Activated CD4-positive, alpha-beta T cell treated with anti-CD3 and anti-CD28 coated beads for 36 hours (primary cell): ENCODE results near the gene SLC9A1. TPM values are rescaled to one million over a fixed set of nuclear protein-coding genes. Genes with fewer than 3 reads are reported as not detected.

Source experiments
- ATAC-seq: fragments of 200-7000 bp; cut with Tn5 transposase; one replicate; pipeline ENCODE4 v1.10.0; 2021; ENCODE audit warnings: mild to moderate bottlenecking, moderate library complexity
- CTCF ChIA-PET: fragments of 350-600 bp; sonication (Branson Sonifier 250); formaldehyde crosslinking; loops from one replicate; lab custom pipeline; 2021; ENCODE audit warnings: antibody characterized with exemption; lab: Charles Lee
- POLR2A ChIA-PET: fragments of 350-600 bp; sonication (Branson Sonifier 250); formaldehyde crosslinking; loops from one replicate; lab custom pipeline; 2021; ENCODE audit warnings: antibody characterized with exemption, inconsistent platforms; lab: Charles Lee
- DNase-seq: peaks from one replicate; pipeline ENCODE4 v3.0.0-alpha.2; 2020
- H3K27ac Mint-ChIP-seq: one replicate; pipeline ENCODE4 v1.8.0; 2021; ENCODE audit warnings: mixed read lengths
- H3K27me3 Mint-ChIP-seq: one replicate; pipeline ENCODE4 v1.8.0; 2021; ENCODE audit warnings: mixed read lengths
- H3K36me3 Mint-ChIP-seq: one replicate; pipeline ENCODE4 v1.8.0; 2021; ENCODE audit warnings: low read depth, mixed read lengths
- H3K4me1 Mint-ChIP-seq: one replicate; pipeline ENCODE4 v1.8.0; 2021; ENCODE audit warnings: mixed read lengths
- H3K4me3 Mint-ChIP-seq: one replicate; pipeline ENCODE4 v1.8.0; 2021; ENCODE audit warnings: mild to moderate bottlenecking, moderate library complexity, mixed read lengths
- H3K9me3 Mint-ChIP-seq: one replicate; pipeline ENCODE4 v1.8.0; 2021; ENCODE audit warnings: low read depth, mixed read lengths
- intact Hi-C, 2 experiments: fragments of 100-400 bp; cut with DNase I in 1 of 2; cut with micrococcal nuclease in 1 of 2; formaldehyde crosslinking; loops; one replicate each; pipeline versions ENCODE4 v1.14.2 to v1.15.1; 2022 to 2024; cut with DNase I, micrococcal nuclease
- total RNA-seq, 2 experiments: library from RNA; stranded (reverse); gene quantifications; one replicate each; pipeline ENCODE4 v1.2.3, GENCODE V29; 2021

The SLC9A1 gene
- total RNA-seq, 2 experiments from 2014 or later, result 15.6 to 20.4 TPM

DNA sequence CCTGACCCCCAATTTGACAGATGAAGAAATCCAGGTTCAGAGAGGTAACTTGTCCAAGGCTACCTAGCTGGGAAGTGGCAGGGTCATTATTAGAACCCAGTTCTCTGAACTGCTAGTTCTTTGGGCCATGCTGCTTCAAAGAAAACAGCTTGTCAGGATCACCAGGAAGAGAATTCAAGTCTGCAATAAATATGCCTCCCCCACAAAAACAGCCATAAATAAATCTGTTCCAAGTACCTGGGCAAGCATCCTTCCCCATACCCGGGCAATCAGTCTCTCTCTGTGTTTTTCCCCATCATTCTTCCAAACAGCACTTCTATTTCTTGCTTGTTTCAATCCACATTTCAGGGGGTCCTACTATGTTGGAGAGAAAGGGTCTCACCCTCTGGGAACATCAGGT, 34.1 kb downstream of the SLC9A1 start:
- ChIA-PET POLR2A (no interaction called here), CTCF (interaction anchor here (1.3 to 1.4 kb wide), 2 partner anchors 10 to 75 kb away, joined by 3 read pairs; no protein-coding TSS in a partner anchor)
- intact Hi-C loops, result no loop called here
- no peak for DNase-seq
- Mint-ChIP-seq H3K4me1 (peaks cover 7% of the 10 kb centered on the region), H3K9me3 (no peaks in the 10 kb centered on the region), H3K27me3 (no peaks in the 10 kb centered on the region), H3K27ac (no peak overlapping the region), H3K4me3 (no peak overlapping the region), H3K36me3 (peaks cover 1% of the 10 kb centered on the region)
- no peak for ATAC-seq

DNA sequence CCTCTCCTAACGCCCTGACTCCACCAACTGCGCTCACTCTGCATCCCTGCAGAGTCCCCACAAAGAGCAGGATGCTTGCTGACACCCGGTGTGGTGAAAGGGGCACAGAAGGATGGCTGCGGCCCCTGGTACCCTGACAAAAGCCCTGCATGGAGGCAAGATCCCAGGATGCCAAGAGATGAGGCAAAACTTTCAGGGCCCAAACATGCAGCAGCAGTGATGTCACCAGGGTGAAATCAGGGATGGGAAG, 36.6 kb downstream of the SLC9A1 start:
- H3K9me3 Mint-ChIP-seq, result no peaks in the 10 kb centered on the region
- intact Hi-C loops, result no loop called here

GRCh38 chr1:27117733-27118439, 37.0 kb downstream of the SLC9A1 start:
- Mint-ChIP-seq H3K27ac (no peak overlapping the region), H3K4me1 (peaks cover 34% of the 10 kb centered on the region), H3K4me3 (no peak overlapping the region), H3K9me3 (no peaks in the 10 kb centered on the region), H3K27me3 (no peaks in the 10 kb centered on the region), H3K36me3 (peaks cover 8% of the 10 kb centered on the region)
- ChIA-PET POLR2A (no interaction called here), CTCF (interaction anchor here (0.6 to 1.6 kb wide), 5 partner anchors 19 to 177 kb away, joined by 3 to 7 read pairs (median 3); partner anchors contain the start of gene SLC9A1)
- intact Hi-C loops, result no loop called here
- ATAC-seq, result no peak
- DNase-seq, result no peak

More for the DNA sequence above, 36.6 kb downstream of the SLC9A1 start:
- CTCF ChIA-PET, result interaction anchor here (1.6 kb wide), 1 partner anchor 36 kb away, joined by 7 read pairs; the partner anchor contains the start of gene SLC9A1
- Mint-ChIP-seq H3K27ac (no peak overlapping the region), H3K4me3 (no peak overlapping the region), H3K27me3 (no peaks in the 10 kb centered on the region), H3K36me3 (peaks cover 5% of the 10 kb centered on the region), H3K4me1 (peaks cover 29% of the 10 kb centered on the region)
- no peak for DNase-seq
- ATAC-seq, result no peak
- POLR2A ChIA-PET, result no interaction called here

DNA sequence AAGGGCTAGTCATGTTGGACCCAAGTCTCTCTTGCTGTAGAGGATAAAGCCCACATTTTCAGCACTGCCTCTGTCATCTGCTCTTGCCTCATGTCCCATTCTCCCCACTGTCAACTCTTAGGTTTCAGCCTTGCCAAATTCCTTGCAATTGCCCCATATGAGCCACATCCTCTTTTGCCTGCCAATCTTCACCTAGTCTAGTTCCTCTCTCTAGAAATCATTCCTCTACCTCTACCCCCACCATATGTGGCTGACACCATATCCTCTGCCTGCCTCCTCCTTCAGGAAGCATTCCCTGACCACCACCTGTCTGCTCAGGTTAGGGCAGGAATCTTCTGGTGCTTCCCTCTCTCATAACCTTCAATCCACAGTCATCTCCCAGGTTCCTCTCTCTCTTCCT, 38.2 kb downstream of the SLC9A1 start:
- DNase-seq, result no peak
- POLR2A ChIA-PET, result interaction anchor here (0.7 kb wide), 1 partner anchor 20 kb away, joined by 3 read pairs; no protein-coding TSS in a partner anchor
- Mint-ChIP-seq H3K27me3 (no peaks in the 10 kb centered on the region), H3K4me3 (no peak overlapping the region), H3K9me3 (no peaks in the 10 kb centered on the region), H3K36me3 (peaks cover 11% of the 10 kb centered on the region), H3K27ac (no peak overlapping the region), H3K4me1 (peaks cover 45% of the 10 kb centered on the region)
- CTCF ChIA-PET, result interaction anchor here (0.8 to 1.3 kb wide), 3 partner anchors 20 to 178 kb away, joined by 3 to 5 read pairs (median 3); no protein-coding TSS in a partner anchor
- intact Hi-C loops, result no loop called here
- no peak for ATAC-seq

DNA sequence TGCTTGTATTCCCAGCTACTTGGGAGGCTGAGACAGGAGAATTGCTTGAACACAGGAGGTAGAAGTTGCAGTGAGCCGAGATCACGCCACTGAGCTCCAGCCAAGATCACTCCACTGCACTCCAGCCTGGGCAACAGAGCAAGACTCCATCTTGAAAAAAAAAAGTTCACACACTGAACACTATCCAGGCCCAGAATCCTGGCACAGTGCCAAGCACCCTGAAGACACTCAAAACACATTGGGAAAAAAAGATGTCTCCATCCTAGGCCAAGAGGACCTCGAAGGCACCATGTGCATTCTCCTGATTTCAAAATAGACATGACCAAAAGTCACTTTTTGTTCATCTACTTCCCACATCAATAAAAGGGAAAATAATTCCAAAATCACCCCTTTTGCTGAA, 38.7 kb downstream of the SLC9A1 start:
- no peak for ATAC-seq
- ChIA-PET POLR2A (interaction anchor here (0.7 to 1.7 kb wide), 2 partner anchors 21 to 39 kb away, joined by 3 to 5 read pairs; partner anchors contain the start of gene SLC9A1), CTCF (interaction anchor here (0.7 to 1.7 kb wide), 2 partner anchors 16 to 87 kb away, joined by 4 to 5 read pairs; no protein-coding TSS in a partner anchor)
- H3K4me1 Mint-ChIP-seq, result peaks cover 45% of the 10 kb centered on the region
- H3K27me3 Mint-ChIP-seq, result no peaks in the 10 kb centered on the region
- H3K36me3 Mint-ChIP-seq, result peaks cover 11% of the 10 kb centered on the region
- H3K4me3 Mint-ChIP-seq, result no peak overlapping the region
- no peak for DNase-seq
- H3K9me3 Mint-ChIP-seq, result no peaks in the 10 kb centered on the region
- peak overlapping the region; percentile 14 for H3K27ac Mint-ChIP-seq
- intact Hi-C loops, result no loop called here

- Mint-ChIP-seq H3K4me1 (peaks cover 45% of the 10 kb centered on the region), H3K36me3 (peaks cover 10% of the 10 kb centered on the region), H3K27ac (peak overlapping the region; percentile 78), H3K27me3 (no peaks in the 10 kb centered on the region), H3K9me3 (no peaks in the 10 kb centered on the region), H3K4me3 (no peak overlapping the region)
- ATAC-seq (no peak), DNase-seq (no peak)
- ChIA-PET CTCF (interaction anchor here (0.5 to 4.6 kb wide), 10 partner anchors 12 to 865 kb away, joined by 3 to 27 read pairs (median 4); partner anchors contain the start of gene SLC9A1), POLR2A (interaction anchor here (1.7 kb wide), 1 partner anchor 40 kb away, joined by 5 read pairs; the partner anchor contains the start of gene SLC9A1)
- intact Hi-C loops, result no loop called here
These were observed 40.4 kb downstream of the SLC9A1 start for GRCh38 chr1:27114546-27114945.

GRCh38 chr1:27113861-27114260, 41.1 kb downstream of the SLC9A1 start:
- Mint-ChIP-seq H3K9me3 (no peaks in the 10 kb centered on the region), H3K4me1 (peaks cover 45% of the 10 kb centered on the region), H3K4me3 (peak overlapping the region; percentile 12), H3K36me3 (peaks cover 12% of the 10 kb centered on the region), H3K27ac (peak overlapping the region; percentile 78), H3K27me3 (no peaks in the 10 kb centered on the region)
- ATAC-seq (no peak), DNase-seq (no peak)
- POLR2A ChIA-PET, result interaction anchor here (1.2 kb wide), 1 partner anchor 41 kb away, joined by 3 read pairs; the partner anchor contains the start of gene SLC9A1
- intact Hi-C loops, result loop anchor here in 1 of 2 experiments (2.0 kb wide), 1 partner anchor 39 kb away; no protein-coding TSS in a partner anchor
- CTCF ChIA-PET, result interaction anchor here (1.0 to 4.6 kb wide), 9 partner anchors 11 to 68 kb away, joined by 3 to 27 read pairs (median 4); partner anchors contain the start of gene SLC9A1

- H3K27ac Mint-ChIP-seq, result peak overlapping the region; percentile 82
- POLR2A ChIA-PET, result interaction anchor here (0.6 to 1.5 kb wide), 4 partner anchors 31 to 229 kb away, joined by 3 to 13 read pairs (median 4); partner anchors contain the start of gene SLC9A1
- intact Hi-C loops, result loop anchor here (1.0 to 2.0 kb wide), 3 partner anchors 25 to 43 kb away; partner anchors contain the start of gene SLC9A1 (in 1 of the 2)
- peak; percentile 88 for DNase-seq
- CTCF ChIA-PET, result interaction anchor here (0.5 to 4.6 kb wide), 16 partner anchors 9 to 867 kb away, joined by 3 to 27 read pairs (median 3); partner anchors contain the start of gene SLC9A1
- H3K4me3 Mint-ChIP-seq, result no peak overlapping the region
- H3K27me3 Mint-ChIP-seq, result no peaks in the 10 kb centered on the region
- peak; percentile 99 for ATAC-seq
- H3K9me3 Mint-ChIP-seq, result no peaks in the 10 kb centered on the region
- peaks cover 12% of the 10 kb centered on the region for H3K36me3 Mint-ChIP-seq
- peaks cover 45% of the 10 kb centered on the region for H3K4me1 Mint-ChIP-seq
These were observed 43.0 kb downstream of the SLC9A1 start for GRCh38 chr1:27111626-27112573.

DNA sequence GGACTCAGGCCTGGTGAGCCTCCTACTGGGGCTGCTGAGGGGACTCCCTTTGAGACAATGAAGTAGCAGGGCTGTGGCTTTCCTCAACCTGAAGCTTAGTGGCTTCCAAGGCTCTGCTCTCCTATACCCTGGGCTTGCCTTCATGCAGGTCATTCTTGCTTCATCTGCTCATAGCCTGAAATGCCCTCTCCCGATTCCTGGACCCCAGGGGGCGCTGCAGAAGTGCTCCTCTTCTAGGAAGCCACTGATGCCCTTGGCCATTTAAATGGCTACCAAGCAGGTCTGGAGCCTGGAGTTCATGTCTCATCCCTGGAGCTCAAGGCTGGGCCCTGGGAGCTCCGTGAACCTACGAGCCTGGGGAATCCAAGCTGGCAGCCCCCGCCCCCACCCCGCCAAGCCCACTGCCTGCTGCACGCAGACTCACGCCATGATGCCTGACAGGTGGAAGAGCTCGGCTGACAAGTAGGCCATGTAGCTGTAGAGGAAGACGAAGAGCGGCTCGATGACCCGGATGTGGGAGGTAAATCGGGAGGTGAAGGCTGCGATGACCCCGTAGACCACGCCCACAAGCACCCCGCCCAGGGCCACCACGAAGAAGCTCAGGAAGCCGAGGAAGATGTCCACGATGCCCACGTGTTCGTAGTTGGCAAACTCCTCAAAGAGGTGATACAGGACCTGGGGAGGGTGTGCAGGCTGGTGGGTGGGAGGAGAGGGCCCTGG, 45.7 kb downstream of the SLC9A1 start:
- H3K27ac Mint-ChIP-seq, result peak overlapping the region; percentile 29
- intact Hi-C loops, result no loop called here
- peaks cover 39% of the 10 kb centered on the region for H3K4me1 Mint-ChIP-seq
- peaks cover 14% of the 10 kb centered on the region for H3K36me3 Mint-ChIP-seq
- H3K27me3 Mint-ChIP-seq, result no peaks in the 10 kb centered on the region
- ChIA-PET POLR2A (interaction anchor here (0.6 kb wide), 1 partner anchor 27 kb away, joined by 5 read pairs; no protein-coding TSS in a partner anchor), CTCF (interaction anchor here (0.5 to 1.4 kb wide), 8 partner anchors 10 to 186 kb away, joined by 3 to 6 read pairs (median 4); no protein-coding TSS in a partner anchor)
- no peak for ATAC-seq
- no peak overlapping the region for H3K4me3 Mint-ChIP-seq
- H3K9me3 Mint-ChIP-seq, result no peaks in the 10 kb centered on the region
- DNase-seq, result peak; percentile 70

GRCh38 chr1:27108588-27108987, 46.3 kb downstream of the SLC9A1 start:
- Mint-ChIP-seq H3K27me3 (no peaks in the 10 kb centered on the region), H3K36me3 (peaks cover 12% of the 10 kb centered on the region), H3K27ac (no peak overlapping the region), H3K4me3 (no peak overlapping the region), H3K9me3 (no peaks in the 10 kb centered on the region), H3K4me1 (peaks cover 32% of the 10 kb centered on the region)
- DNase-seq, result no peak
- intact Hi-C loops, result no loop called here
- no peak for ATAC-seq
- CTCF ChIA-PET, result interaction anchor here (0.5 to 1.4 kb wide), 8 partner anchors 10 to 247 kb away, joined by 3 to 4 read pairs (median 3); no protein-coding TSS in a partner anchor
- POLR2A ChIA-PET, result no interaction called here
